ENCODE results near the gene GPBP1L1.

GRCh38 chr1:45687014-45687753, 851 bp upstream of the GPBP1L1 start:
- TF ChIP-seq CTCF (IDR thresholded peaks at IDR 0.05; ENCODE audit: low read depth, low read length, poor library complexity, severe bottlenecking) (no peak), EZH2phosphoT487 (IDR thresholded peaks at IDR 0.05; ENCODE audit: borderline replicate concordance, low read length) (no peak)

Data from DOHH2 (cell line).